Kidney tubule cell (primary cell): ENCODE data around the gene TRHDE.
A peak's percentile ranks its signal among the peaks of the same experiment; 100 is the strongest.
"Not testable (repeated sequence)": the region's sequence is repeated elsewhere in the genome, so short reads cannot be mapped to it uniquely, and the experiment has no call there.

Experiments used
- DNase-seq: peaks from one replicate; pipeline ENCODE4 v3.0.0-alpha.2; 2018; ENCODE audit warnings: low spot score

TRHDE gene

DNA sequence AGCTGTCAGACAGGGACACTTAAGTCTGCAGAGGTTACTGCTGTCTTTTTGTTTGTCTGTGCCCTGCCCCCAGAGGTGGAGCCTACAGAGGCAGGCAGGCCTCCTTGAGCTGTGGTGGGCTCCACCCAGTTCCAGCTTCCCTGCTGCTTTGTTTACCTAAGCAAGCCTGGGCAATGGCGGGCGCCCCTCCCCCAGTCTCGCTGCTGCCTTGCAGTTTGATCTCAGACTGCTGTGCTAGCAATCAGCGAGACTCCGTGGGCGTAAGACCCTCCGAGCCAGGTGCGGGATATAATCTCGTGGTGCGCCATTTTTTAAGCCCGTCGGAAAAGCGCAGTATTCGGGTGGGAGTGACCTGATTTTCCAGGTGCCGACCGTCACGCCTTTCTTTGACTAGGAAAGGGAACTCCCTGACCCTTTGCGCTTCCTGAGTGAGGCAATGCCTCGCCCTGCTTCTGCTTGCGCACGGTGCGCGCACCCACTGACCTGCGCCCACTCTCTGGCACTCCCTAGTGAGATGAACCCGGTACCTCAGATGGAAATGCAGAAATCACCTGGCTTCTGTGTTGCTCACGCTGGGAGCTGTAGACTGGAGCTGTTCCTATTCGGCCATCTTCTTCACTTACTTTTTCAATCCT is 248.0 kb downstream of the TRHDE start:
- DNase-seq = not testable (repeated sequence)

DNA sequence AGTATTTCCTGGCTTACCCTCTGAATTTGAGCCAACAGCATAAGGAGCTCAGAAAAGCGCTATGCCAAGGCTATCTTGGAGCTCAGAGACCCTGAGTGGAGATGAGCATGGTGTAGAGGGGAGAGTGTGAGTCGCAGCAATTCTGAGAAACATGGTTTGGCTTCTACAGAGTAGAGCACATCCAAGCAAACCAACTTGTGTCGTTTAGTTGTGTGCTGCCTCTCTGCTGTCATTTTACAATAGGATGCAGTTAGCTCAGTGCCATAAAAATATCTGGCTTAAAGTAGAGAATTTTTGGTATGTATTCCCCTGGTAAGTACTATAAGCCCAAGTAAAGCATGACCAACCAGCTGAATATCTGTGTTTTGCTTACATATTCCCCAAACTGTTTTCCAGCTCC is 249.2 kb downstream of the TRHDE start:
- DNase-seq = no peak

DNA sequence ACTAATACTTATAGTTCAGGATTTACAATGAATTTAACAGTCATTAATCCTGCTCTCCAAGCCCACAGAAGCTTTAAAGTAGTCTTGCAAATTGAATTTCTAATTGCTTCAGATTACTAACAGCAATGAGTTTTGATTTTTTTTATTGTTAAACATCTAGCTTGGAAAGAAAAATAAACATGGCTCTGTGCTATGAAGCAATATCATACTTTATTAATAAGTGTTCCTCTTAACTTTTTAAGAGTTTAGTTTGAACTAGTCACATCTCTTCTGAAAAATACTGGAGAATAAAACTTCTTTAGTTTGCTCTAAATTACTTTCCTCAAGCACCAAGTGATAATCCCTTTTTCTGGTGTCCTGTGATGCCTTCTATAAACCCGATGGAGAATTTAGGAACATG is 250.2 kb downstream of the TRHDE start:
- no peak for DNase-seq

DNA sequence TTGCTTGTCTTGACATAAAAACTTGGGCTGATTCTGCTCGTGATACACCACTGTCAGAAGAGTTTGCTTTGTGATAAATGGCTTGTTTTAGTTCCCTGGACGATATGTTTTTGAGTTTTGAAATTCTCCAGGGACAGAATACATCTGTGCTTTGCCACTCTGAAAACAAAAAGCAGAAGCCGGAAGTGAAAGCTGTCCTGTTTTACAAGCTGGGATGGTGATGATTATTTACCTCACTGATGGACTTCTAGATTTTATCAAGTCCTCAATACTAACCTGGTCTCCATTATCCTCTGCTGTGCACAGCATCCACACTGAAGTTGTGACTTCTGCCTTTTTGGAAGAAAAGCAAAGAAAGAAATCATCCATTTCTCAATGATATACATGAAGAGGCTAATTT is 251.6 kb downstream of the TRHDE start:
- DNase-seq = no peak

DNA sequence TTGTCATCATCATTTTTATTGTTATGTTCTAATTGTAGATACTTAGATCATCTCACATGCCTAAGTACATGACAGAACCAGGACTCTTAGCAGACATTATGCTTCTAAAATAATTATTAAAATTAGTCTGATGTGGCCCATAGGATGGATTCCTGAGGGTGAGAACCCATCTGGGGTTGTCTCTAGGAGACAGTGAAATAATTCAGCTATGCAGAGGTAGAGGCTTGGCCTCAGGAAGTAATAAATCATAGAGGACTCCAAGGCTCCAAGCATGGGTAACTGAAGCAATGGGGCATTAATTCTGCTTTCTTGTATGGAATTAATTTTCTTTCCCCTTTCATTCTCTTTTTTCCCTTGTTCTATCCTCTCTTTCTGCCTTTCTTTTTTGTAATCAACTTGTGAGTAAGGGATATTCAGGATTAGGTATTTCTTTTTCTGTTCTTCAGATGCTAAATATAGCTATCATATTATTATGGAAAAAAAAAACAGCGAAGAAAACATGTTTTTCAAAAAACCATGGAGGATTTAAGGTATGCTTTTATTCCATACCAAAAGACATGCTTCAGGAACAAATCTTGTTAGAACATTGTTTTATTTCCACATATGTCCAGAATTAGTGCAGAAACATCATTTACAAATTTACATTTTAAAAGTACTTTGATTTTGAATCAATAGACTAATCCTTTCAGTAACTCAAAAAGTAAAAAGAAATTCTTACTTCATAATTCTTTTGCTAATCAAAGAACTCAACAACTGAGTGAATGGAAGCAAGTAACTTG is 263.2 kb downstream of the TRHDE start:
- DNase-seq = peak; percentile 16

DNA sequence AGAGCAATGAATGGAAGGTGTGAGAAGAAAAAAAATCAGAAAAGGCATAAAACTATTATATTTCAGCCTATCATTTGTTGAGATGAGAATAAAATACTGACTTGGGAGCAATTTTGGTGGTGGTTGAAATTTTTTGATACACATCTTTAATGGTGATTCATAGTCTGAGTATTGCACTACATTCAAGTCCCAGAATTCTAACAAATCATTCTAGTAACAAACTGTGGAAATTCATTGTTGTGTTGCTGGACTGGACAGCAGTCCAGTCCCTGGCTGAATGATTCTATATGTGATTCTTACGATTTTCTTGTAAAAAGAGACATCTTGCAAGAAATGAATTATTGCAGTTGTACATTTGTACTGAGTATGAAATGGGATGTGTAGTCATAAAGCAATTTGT is 268.6 kb downstream of the TRHDE start:
- no peak for DNase-seq

DNA sequence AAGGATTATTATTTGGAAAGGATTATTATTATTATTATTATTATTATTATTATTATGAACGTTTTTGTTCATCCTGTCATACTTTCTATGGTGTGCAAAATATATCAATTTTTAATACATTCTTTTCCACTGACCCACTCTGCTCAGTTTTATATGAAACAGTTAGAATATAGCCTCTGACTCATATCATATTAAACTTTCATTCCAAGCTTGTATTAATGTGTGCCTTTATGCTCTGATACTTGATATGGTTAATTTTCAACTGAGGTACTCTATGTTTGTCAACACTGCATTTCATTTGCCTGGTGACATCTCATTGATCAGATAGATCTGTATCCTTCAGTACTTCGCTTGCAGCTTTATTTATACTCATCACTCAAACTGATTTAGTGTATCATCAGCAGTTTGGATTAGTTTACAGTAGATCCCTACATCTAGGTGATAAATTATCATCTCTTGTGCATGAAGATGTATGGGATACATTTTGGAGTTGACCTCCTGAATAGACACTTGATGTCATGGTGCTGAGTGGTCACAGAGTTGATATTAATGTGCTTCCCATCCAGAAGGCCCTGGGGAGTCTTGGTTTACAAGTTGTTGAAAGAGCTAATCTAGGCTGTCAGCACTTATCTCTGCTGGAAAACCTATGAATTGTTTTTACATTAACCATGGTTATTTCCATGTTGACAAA is 271.8 kb downstream of the TRHDE start:
- no peak for DNase-seq

DNA sequence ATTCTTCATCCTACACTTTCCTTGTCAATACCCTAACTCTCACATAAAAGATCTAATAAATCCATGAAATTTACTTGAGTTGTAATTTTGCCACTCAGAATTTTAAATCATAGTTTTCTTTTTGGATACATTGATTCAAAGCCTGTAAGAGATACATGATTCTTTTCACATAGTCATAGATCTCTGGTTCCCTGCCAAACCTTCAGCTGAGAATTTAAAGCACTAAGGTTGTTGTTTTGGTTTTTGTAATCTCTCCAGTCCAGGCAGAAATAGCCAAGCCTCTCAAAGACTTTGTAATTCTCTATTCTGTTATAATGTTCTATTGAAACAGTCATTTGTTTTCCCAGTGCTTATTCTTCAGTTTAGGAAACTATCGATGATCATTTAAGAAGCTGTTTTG is 273.9 kb downstream of the TRHDE start:
- no peak for DNase-seq

DNA sequence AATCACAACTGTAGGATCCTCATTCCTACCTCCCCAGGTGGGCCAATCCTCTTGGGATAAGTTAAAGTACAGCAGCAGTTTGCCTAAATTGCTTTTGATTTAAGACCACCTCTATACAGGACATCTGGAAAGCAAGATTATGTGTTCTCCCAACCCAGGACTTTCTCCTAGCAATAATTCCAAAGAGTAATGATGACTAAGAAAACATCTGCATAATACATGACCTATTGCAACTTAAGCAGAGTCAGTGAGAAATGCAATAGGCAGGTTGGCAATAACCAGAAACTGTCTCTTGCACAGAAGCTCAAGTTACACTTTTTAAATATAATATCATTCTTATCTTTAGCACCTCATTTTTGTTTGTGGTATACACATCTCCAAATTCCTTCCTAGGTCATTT is 275.4 kb downstream of the TRHDE start:
- DNase-seq = peak; percentile 42

DNA sequence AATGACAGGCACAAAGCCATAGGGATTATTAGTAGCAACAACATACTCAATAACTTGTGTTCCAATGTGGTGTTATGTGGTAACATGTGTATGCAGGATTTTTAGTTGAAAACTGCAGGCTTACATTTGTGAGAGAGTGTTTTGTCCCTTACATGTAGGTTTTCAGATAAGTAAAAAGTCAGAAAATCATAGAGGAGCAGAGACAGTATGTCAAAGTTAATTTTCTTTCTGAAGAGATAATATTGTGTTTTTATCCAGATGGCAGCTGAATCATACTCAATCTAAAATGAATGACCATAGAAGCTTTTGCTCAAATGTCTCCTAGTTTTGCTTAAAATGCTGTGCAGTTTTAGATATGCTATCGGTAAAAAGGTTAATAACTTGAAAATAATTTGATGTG is 277.0 kb downstream of the TRHDE start:
- no peak for DNase-seq

DNA sequence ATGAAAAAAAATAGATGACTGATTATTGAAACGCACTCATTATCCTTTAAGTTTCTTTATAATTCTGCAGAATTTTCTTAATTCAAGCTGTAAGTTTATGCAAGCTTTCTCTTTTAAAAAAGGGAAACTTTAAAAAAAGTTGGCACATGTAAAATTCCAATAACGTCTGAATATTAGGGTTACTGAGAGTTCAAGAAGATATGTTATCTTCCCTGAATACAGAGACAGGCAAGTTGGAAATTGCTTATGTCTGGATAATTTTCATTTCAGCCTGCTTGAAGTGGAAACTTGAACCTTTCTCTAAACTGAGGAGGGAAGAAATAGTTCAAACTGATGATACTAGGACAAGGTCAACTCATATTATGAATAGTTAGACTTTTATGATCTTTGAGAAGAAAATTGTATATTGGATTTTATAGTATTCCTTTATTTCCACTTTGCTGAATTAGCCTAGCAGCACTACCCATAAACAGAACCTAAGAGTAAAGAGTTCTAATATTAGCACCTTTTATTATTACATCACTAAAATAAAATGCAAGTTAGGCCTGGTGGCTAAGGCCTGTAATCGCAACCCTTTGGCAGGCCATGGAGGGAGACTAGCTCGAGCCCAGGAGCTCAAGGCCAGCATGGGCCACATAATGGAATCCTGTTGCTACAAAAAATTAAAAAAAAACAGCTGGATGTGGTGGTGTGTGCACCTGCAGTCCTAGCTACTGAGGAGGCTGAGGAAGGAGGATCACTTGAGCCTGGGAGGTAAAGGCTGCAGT is 288.0 kb downstream of the TRHDE start:
- no peak for DNase-seq

DNA sequence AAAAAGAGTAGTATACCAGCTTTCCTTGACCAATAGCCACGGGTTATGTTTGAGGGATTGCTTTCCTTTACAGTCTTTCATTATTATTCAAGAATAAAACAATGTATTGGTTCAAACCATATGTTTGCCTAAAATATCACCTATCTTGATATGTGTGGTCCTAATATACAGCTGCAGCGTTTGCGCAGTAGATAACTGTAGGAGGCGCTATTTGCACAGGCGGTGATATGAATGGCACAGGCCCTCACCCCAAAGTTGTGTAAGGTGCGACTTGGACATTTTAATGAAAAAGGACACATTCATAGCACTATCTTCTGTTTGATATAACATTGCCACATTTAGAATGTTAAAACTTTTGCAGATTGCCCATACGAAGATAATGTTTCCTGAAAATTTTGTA is 298.4 kb downstream of the TRHDE start:
- no peak for DNase-seq

DNA sequence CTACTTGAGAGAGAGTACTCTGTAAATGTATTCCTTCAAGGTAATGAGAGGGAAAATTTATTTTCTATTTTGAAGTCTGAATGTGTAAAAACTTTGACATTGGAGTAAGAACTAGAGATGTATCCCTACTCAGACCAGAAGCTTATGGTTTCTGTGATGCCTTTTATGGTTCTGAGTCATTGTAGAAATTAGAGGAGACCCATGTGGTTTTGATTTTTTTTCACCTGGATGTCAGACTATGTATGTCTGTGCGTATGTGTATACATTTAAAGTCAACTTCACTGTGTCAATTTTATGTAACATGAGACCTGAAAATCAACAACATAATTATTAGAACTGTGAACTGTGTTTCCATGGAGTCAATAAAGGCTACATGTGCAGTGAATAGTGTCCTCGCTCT is 302.0 kb downstream of the TRHDE start:
- DNase-seq = no peak

DNA sequence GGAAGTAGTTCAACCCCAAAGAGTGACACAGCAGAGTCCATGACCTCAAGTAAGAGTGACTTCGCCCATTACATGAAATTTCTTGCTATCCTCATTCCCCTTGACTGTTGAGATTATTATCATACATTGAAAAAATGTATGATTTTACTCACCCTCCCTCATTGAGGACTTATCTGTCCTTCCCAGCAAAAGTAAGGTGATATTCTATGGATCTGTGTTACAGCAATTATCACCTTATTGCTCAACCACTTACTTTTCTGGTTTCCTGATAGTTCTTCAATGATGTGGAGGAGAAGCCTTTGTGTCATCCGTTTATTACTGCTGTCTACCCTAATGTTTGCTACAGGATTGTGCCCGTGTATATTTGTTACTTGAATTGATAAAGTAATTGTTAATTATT is 306.2 kb downstream of the TRHDE start:
- DNase-seq = no peak

DNA sequence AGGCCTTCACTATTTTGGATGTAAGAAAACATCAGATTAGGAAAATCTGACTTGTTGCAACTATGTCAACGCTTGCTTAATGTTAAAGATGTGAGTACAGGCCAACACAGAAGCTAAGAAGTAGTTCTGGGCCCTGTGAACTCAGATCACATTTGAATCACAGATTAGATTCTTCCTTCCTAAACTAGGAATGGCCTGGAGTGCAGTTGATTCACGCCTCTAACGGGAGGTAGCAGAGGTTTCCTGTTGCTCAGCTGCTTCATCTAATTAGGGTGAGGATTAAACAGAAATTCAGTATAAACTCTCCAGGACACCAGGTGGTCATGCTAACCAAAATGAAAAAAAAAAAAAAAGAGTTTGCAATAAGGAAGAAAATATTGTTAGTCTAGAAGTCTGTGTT is 314.3 kb downstream of the TRHDE start:
- DNase-seq = no peak

DNA sequence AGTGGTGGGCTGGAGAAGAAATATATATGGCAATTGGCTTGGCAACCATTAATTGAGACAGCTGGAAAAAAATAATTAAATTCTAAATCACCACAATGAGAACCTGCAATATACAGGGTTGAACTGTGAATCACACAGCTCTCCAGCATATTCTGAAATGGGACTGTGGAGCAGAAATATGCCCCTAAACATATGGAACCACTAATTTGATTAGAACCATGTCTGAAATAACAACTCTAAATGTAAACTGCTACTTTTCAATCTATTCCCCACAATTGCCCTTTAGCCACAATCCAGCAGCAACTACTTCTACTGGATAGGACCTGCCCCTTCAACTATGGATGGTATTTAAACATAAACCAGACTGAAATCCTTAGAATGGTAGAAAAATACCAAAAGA is 330.4 kb downstream of the TRHDE start:
- no peak for DNase-seq

DNA sequence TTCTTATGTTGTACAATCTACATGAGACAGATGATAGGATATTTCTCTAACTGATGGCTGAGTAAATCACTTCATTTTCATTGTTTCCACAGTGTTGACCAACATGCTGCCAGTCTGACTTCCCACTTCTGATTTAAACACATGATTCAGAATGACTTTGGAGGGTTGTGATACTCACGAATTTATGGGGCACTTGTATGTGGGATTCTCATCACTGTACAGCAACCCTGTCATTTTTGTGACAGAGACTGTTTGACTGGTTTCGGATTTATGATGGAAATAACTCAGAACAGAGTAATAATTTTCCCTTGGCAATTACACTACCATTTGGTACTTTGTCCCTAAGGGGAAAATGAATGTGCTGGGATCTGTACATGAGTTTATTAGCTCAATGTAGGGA is 333.8 kb downstream of the TRHDE start:
- no peak for DNase-seq

DNA sequence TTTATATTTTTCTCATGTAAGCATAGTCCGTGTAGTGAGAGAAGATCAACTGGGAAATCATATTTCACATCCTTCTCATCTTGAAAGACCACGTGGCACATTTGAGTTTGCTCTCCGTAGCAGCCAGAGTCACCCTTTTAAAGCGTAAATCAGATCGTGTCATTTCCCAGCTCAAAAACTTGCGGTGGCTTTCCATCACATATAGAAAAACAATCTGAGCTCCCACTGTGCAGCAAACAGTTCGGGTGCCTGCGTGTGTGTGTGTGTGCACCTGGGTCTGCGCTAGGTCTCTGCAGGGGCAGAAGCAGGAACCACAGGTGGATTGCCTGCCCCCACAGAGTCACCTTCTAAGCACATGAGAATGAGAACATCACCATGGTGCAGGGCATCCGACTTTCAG is 338.2 kb downstream of the TRHDE start:
- no peak for DNase-seq

DNA sequence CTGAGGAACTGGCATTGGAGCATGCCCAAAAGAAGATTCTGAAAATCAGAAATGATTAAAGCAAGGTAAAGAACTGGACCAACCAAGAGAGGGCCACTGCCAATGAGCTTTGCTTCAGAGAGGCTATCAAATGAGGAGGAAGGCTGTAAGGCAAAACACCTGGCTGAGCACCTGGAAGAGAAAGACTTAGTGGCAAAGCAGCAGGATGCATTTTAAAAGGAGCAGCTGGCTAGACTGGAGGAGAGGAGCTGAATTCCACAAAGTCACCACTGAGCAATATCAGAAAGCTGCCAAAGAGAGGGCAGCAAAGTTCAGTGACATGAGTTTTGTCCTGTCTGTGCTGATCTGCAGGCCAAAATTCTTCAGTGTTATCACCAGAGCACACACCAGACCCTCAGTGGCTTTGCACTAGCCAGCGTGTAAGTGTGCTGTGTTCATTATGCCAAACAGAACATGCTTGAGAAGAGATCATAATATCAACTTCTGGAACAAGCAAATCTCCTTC is 338.7 kb downstream of the TRHDE start:
- DNase-seq = no peak

DNA sequence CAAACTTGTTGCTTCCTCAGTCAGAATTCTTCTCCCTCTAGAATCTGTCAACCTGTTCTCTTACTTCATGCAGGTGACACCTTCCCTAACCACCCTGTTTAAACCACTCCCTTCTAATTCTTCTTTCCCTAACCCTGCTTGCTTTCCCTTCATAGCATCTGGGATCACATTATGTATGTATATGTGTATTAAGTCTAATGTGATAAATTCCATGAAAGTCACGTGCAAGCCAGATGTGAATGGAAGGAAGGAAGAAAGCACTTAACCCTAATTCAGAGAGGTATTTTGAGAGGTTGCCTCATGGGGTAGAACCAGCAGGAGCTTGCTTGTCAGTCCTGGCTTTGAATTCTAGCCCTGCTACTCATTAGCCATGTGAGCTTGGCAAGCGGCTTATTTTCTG is 340.0 kb downstream of the TRHDE start:
- no peak for DNase-seq

DNA sequence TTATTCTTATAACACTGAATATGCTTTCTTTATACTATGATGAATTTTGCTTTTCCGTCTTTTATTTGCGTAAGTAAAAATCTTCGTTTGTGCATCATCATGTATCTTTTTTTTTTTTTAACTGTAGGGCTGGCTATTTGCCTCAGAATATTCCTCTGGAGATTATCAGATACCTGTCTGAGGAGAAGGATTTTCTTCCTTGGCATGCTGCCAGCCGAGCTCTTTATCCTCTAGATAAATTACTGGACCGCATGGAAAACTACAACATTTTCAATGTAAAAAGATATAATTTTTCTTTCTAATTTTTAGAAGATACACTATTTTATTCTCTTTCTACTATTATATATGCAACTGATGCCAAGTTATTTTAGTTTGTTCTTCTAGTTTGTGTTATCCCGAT is 346.6 kb downstream of the TRHDE start:
- DNase-seq = no peak

DNA sequence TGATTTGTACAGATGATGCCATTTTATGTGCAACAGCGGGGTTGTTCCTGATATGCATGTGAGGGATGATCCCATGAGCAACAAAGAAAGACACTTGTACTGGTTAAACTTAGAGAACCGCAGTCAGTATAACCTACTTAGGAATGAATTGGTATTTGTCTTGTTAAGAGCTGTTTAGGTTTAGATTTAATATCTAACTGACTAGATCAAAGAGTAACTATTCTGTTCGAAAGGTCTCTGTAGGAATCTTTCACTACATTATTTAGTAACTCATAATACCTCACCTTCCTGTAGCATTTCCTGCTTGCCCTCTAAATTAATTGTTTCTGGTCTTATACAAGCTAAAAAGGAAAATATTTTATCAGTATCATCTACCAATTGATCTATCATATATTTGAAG is 350.4 kb downstream of the TRHDE start:
- peak; percentile 67 for DNase-seq
